Umbilical cord (tissue), 2 donors: ENCODE data around the gene OR8H2. TPM values are rescaled to one million over a fixed set of nuclear protein-coding genes. Genes with fewer than 3 reads are reported as not detected.
"Not testable (repeated sequence)": the region's sequence is repeated elsewhere in the genome, so short reads cannot be mapped to it uniquely, and the experiment has no call there.

Experiments
- DNase-seq: peaks from one replicate; pipeline ENCODE4 v3.0.0-alpha.2; 2015; ENCODE audit warnings: low spot score
- total RNA-seq: library from RNA; depleted of rRNA; stranded (reverse); fragments of >200 nt; gene quantifications from one replicate; pipeline ENCODE4 v1.2.3, GENCODE V29; 2014; ENCODE audit warnings: low replicate concordance; ENCODE audit not compliant: insufficient read depth

The OR8H2 gene
- total RNA-seq: 3.9 TPM

GRCh38 chr11:56103210-56103737, at the start of gene OR8H2:
OR8H2 (plus strand) TSS chr11:56103687; CDS start chr11:56105043, 1,356 bp downstream.
- no peak for DNase-seq

GRCh38 chr11:56056366-56056765, 47.1 kb upstream of the OR8H2 start:
- DNase-seq: not testable (repeated sequence)

GRCh38 chr11:56057661-56058237, 45.7 kb upstream of the OR8H2 start:
- DNase-seq: not testable (repeated sequence)

GRCh38 chr11:56058260-56058780, 45.2 kb upstream of the OR8H2 start:
- not testable (repeated sequence) for DNase-seq

GRCh38 chr11:56066980-56067379, 36.5 kb upstream of the OR8H2 start:
- no peak for DNase-seq

- DNase-seq: no peak
Observed at GRCh38 chr11:56089697-56090096, 13.8 kb upstream of the OR8H2 start.

GRCh38 chr11:56093008-56093407, 10.5 kb upstream of the OR8H2 start, which contains the start of gene OR8I2:
OR8I2 (plus strand) TSS chr11:56093308; CDS start chr11:56093308, 0 bp downstream.
- no peak for DNase-seq

- no peak for DNase-seq
Observed at GRCh38 chr11:56122073-56122472, 18.6 kb downstream of the OR8H2 start, which contains the start of gene OR8H3. OR8H3 (plus strand) TSS chr11:56122373; CDS start chr11:56122373, 0 bp downstream.

- DNase-seq: no peak
Observed at GRCh38 chr11:56140151-56140661, 36.7 kb downstream of the OR8H2 start, which contains the start of gene OR8J3. OR8J3 (minus strand) TSS chr11:56140201; CDS start chr11:56137718, 2,483 bp downstream.

- DNase-seq: not testable (repeated sequence)
Observed at GRCh38 chr11:56143681-56144080, 40.2 kb downstream of the OR8H2 start.

GRCh38 chr11:56151376-56151775, 47.9 kb downstream of the OR8H2 start:
- no peak for DNase-seq

- DNase-seq: no peak
Observed at GRCh38 chr11:56152333-56152732, 48.8 kb downstream of the OR8H2 start.

Other genes starting within 250 kb of the OR8H2 start
- gene TRIM51, start 220.4 kb upstream of the OR8H2 start, total RNA-seq: not detected
- 2.9 TPM for gene OR5W2, start 189.1 kb upstream of the OR8H2 start, total RNA-seq
- gene OR5I1, start 167.3 kb upstream of the OR8H2 start, total RNA-seq: 2.9 TPM
- gene OR10AG1, start 133.7 kb upstream of the OR8H2 start, total RNA-seq: 3.4 TPM
- 1.4 TPM for gene OR5F1, start 109.1 kb upstream of the OR8H2 start, total RNA-seq
- 6.3 TPM for gene OR5AS1, start 76.0 kb upstream of the OR8H2 start, total RNA-seq
- gene OR8I2, start 10.4 kb upstream of the OR8H2 start, total RNA-seq: not detected
- gene OR8H3, start 18.7 kb downstream of the OR8H2 start, total RNA-seq: 2.2 TPM
- gene OR8J3, start 36.5 kb downstream of the OR8H2 start, total RNA-seq: 2.9 TPM
- 6.0 TPM for gene OR8K5, start 56.6 kb downstream of the OR8H2 start, total RNA-seq
- gene OR5J2, start 72.9 kb downstream of the OR8H2 start, total RNA-seq: 1.4 TPM
- gene OR5T2, start 130.6 kb downstream of the OR8H2 start, total RNA-seq: 4.3 TPM
- 8.9 TPM for gene OR5T3, start 148.6 kb downstream of the OR8H2 start, total RNA-seq
- gene OR5T1, start 170.5 kb downstream of the OR8H2 start, total RNA-seq: 5.1 TPM
- gene OR8H1, start 188.6 kb downstream of the OR8H2 start, total RNA-seq: 7.9 TPM
- 6.0 TPM for gene OR8K3, start 211.5 kb downstream of the OR8H2 start, total RNA-seq
- gene OR8K1, start 242.4 kb downstream of the OR8H2 start, total RNA-seq: 4.6 TPM